ENCODE data around the gene KRT72.

DNA sequence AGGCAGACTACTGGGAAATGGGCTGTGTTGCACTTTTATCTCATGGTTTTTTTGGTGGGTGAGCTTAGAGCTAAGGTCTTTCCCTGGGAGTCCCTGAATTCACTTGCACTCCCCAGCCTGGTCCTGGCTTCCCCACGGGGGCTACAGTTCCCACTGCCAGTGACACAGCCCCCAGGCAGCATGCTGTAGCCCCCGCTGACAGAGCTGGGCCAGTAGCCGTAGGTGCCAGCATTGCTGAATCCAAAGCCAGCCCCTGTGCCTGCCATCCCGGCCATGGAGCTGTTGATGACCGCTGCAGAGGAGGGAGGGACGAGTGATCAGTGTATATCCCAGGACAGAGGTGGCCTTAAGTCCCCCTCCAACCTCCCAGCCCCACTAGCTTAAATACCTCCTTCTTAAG lies 6.9 kb upstream of the KRT72 start:
- TF ChIP-seq ZSCAN9 (CRISPR knock-in tag; IDR thresholded peaks at IDR 0.05; ENCODE audit: borderline replicate concordance), result no peak
- no peak for TF ChIP-seq ETV6 (CRISPR knock-in tag; conservative IDR thresholded peaks at IDR 0.05)
- TF ChIP-seq ZBTB1 (CRISPR knock-in tag; IDR thresholded peaks at IDR 0.05; ENCODE audit: borderline replicate concordance), result no peak
- TF ChIP-seq, protein P1, sequence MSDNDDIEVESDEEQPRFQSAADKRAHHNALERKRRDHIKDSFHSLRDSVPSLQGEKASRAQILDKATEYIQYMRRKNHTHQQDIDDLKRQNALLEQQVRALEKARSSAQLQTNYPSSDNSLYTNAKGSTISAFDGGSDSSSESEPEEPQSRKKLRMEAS (IDR thresholded peaks at IDR 0.05), result no peak
